PFSK-1 (cell line): ENCODE measurements around the gene SKIL.

Experiments used
- FOXP2 ChIP-seq: optimal IDR thresholded peaks from 2 replicates; pipeline ENCODE3; 2011; ENCODE audit warnings: borderline replicate concordance, control low read depth, inconsistent platforms; ENCODE audit not compliant: insufficient read depth; ENCODE audit errors: extremely low read length, extremely low read depth
- POLR2AphosphoS5 ChIP-seq: IDR thresholded peaks from 2 replicates; pipeline ENCODE4 v1.6.1; 2012; ENCODE audit warnings: low read depth, mild to moderate bottlenecking, control low read depth, low read length, moderate library complexity
- SIN3A ChIP-seq: IDR thresholded peaks from 2 replicates; pipeline ENCODE4 v1.6.1; 2012; ENCODE audit warnings: mild to moderate bottlenecking, low read length, moderate library complexity, borderline replicate concordance; ENCODE audit not compliant: insufficient read depth
- TAF1 ChIP-seq: IDR thresholded peaks from 2 replicates; pipeline ENCODE4 v1.6.1; 2012; ENCODE audit warnings: low read length, control low read depth, borderline replicate concordance; ENCODE audit not compliant: insufficient read depth
- TF ChIP-seq, protein P1 (sequence below), 2 experiments: IDR thresholded peaks; 2 replicates each; pipeline versions ENCODE4 v1.6.1 to v1.8.0; 2011 to 2012; ENCODE audit warnings: low read depth in 2 of 2, low read length in 2 of 2, control low read depth in 1 of 2, inconsistent platforms in 1 of 2, mild to moderate bottlenecking in 1 of 2, moderate library complexity in 1 of 2; ENCODE audit not compliant: insufficient read depth in 1 of 2

SKIL gene

DNA sequence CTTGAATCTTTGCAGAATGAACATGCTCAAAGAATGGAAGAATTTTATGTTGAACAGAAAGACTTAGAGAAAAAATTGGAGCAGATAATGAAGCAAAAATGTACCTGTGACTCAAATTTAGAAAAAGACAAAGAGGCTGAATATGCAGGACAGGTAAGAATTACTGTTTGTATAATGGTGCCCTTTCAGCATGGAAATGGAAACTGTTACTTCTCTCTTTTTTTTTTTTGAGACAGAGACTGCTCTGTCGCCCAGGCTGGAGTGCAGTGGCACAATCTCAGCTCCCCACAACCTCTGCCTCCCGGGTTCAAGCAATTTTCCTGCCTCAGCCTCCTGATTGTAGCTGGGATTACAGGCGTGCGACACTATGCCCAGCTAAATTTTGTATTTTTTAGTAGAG lies 33.6 kb downstream of the SKIL start:
- TF ChIP-seq, protein P1, sequence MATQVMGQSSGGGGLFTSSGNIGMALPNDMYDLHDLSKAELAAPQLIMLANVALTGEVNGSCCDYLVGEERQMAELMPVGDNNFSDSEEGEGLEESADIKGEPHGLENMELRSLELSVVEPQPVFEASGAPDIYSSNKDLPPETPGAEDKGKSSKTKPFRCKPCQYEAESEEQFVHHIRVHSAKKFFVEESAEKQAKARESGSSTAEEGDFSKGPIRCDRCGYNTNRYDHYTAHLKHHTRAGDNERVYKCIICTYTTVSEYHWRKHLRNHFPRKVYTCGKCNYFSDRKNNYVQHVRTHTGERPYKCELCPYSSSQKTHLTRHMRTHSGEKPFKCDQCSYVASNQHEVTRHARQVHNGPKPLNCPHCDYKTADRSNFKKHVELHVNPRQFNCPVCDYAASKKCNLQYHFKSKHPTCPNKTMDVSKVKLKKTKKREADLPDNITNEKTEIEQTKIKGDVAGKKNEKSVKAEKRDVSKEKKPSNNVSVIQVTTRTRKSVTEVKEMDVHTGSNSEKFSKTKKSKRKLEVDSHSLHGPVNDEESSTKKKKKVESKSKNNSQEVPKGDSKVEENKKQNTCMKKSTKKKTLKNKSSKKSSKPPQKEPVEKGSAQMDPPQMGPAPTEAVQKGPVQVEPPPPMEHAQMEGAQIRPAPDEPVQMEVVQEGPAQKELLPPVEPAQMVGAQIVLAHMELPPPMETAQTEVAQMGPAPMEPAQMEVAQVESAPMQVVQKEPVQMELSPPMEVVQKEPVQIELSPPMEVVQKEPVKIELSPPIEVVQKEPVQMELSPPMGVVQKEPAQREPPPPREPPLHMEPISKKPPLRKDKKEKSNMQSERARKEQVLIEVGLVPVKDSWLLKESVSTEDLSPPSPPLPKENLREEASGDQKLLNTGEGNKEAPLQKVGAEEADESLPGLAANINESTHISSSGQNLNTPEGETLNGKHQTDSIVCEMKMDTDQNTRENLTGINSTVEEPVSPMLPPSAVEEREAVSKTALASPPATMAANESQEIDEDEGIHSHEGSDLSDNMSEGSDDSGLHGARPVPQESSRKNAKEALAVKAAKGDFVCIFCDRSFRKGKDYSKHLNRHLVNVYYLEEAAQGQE (IDR thresholded peaks at IDR 0.05; ENCODE audit: insufficient read depth in 1 of 2, low read depth in 2 of 2, low read length in 2 of 2), result no peak
- TF ChIP-seq SIN3A, result no peak
- TF ChIP-seq FOXP2, result no peak
- TF ChIP-seq TAF1, result no peak
- no peak for TF ChIP-seq POLR2AphosphoS5

DNA sequence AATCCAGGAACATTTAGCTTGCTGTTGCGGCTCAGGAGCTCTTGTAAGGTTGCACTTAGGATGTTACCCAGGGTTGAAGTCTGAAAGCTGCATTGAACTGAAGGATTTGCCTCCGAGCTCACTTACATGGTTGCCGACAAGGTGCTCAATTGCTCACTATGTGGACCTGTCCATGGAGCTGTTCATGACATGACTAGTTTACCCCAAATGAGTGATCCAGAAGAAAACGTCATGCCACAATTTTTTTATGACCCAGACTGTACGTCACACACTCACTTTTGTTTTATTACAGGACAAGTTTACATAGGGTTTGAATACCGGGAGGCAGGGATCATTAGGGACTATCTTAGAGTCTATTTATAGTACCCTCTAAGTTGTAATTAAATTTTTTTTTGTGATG lies 40.2 kb downstream of the SKIL start:
- no peak for TF ChIP-seq SIN3A
- TF ChIP-seq POLR2AphosphoS5, result peak; percentile 11; the same call in 1 of the 2 replicates
- TF ChIP-seq FOXP2, result no peak
- TF ChIP-seq TAF1, result no peak

DNA sequence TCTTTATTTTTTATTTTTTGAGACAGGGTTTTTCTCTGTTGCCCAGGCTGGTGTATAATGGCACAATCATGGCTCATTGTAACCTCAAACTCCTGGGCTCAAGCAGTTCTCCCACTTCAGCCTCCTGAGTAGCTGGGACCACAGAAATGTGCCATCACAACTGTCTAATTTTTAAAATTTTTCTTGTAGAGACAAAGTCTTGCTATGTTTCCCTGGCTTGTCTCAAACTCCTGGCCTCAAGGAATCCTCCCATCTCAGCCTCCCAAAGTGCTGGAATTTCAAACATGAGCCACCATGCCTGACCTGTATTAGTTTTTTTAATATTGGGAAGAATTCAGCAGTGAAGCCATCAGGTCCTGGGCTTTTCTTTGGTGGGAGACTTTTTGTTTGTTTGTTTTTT lies 47.6 kb downstream of the SKIL start:
- no peak for TF ChIP-seq FOXP2
- no peak for TF ChIP-seq TAF1
- TF ChIP-seq SIN3A, result no peak
- no peak for TF ChIP-seq POLR2AphosphoS5
- TF ChIP-seq, protein P1 (IDR thresholded peaks at IDR 0.05; ENCODE audit: insufficient read depth in 1 of 2, low read depth in 2 of 2, low read length in 2 of 2), result no peak

DNA sequence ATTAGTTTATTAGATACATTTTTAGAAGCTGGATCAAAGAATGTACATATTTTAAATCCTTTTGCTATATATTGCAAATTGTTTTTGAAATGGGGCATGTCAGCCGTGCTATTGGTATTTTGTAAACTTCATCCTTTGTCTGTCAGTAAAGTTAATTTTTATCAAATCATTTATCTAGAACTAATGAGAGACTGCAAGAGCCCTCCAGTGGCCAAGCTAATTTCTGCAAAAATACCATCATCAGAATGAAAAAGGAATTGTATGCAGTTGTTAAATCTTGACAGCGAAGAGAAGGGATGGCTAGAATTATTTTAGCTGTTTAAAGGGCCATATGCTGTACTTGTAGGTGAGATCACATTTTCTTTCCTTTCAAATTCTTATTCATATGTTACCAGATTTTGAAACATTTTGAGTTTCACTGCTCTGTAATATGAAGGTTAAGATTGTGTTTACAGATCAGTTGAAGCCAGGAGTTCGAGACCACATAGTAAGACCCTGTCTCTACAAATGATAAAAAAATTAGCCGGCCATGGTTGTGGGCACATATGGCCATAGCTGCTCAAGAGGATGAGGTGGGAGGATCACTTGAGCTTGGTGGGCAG lies 53.0 kb downstream of the SKIL start:
- no peak for TF ChIP-seq POLR2AphosphoS5
- no peak for TF ChIP-seq FOXP2
- TF ChIP-seq TAF1, result no peak
- no peak for TF ChIP-seq SIN3A
- TF ChIP-seq, protein P1 (IDR thresholded peaks at IDR 0.05; ENCODE audit: insufficient read depth in 1 of 2, low read depth in 2 of 2, low read length in 2 of 2), result no peak

DNA sequence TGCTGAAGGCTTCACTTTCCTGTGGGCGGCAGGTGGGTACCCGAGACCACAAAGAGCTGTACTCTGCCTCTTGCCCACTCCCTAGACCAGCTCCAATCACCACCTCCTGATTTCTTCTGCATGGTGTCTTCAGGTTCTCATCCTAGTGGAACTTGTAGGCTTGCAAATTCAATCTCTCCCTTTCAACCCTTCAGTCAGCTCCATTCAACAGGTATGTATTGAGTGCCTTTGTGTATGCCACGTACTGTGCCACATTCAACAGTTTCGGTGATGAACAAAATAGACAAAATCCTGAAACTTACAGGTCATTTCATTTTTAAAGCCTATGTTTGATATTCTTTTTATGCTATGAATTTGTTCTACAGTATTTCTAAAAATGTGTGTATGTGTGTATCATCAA lies 55.8 kb downstream of the SKIL start:
- TF ChIP-seq SIN3A (no peak), TAF1 (no peak), FOXP2 (no peak), POLR2AphosphoS5 (no peak)
- TF ChIP-seq, protein P1 (IDR thresholded peaks at IDR 0.05; ENCODE audit: insufficient read depth in 1 of 2, low read depth in 2 of 2, low read length in 2 of 2), result no peak
